ENCODE results near the gene STK16.

STK16 gene

DNA sequence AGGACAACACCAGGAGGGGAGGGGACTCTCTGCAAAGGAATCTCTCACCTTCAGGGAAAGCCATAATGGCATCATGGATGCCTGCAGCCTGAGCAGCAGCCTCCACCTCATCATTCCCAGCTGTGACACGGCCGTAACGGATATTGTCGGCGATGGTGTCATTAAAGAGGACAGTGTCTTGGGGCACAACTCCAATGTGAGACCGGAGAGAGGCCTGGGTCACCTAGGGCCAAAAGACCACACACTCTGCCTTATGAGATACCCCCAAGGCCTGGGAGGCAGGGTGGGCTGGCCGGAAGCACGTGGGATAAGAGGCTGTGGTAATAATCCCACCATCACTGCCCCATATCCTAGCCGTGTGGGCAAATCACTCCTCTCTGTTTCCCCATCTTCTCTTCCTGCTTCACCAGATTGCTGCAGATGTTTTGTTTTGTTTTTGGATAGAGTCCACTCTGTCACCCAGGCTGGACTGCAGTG, 34.4 kb upstream of the STK16 start:
- in situ Hi-C loops (cut with HindIII; ENCODE audit: low pct_ligation_motif_present, low pct_unique_long_range_greater_than_20kb, low sequenced_read_pairs) = no loop called here
- DNase-seq = no peak

GRCh38 chr2:219213026-219213415, 32.3 kb upstream of the STK16 start:
- DNase-seq = no peak
- in situ Hi-C loops (cut with HindIII; ENCODE audit: low pct_ligation_motif_present, low pct_unique_long_range_greater_than_20kb, low sequenced_read_pairs) = no loop called here

DNA sequence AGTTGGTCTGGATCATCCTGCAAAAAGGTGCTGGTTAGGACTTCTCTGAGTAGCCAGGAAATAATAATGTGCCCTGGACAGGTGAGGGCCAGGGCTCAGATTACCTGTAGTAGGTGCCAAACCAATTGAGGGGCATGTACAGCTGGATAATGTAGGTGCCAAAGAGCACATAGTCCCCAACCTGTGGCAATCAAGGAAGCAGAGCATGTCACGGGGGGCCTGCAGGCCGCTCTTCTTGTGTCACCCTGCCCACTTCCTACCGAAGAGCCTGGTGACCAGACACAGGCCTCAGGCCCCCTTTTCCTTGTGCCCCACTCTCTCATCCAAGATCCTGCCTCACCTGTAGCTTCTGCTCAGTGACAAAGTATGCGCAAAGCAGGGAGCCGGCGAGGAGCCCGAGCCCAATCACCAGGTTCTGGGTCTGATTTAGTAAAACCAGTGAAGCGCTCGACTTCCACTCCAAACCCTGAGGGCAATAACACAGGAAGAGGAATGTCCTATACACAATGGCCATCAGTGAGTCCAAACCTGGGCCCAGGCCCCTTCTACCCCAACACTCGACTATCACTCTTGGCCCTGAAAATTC, 31.7 kb upstream of the STK16 start:
- in situ Hi-C loops (cut with HindIII; ENCODE audit: low pct_ligation_motif_present, low pct_unique_long_range_greater_than_20kb, low sequenced_read_pairs) = no loop called here
- DNase-seq = no peak

DNA sequence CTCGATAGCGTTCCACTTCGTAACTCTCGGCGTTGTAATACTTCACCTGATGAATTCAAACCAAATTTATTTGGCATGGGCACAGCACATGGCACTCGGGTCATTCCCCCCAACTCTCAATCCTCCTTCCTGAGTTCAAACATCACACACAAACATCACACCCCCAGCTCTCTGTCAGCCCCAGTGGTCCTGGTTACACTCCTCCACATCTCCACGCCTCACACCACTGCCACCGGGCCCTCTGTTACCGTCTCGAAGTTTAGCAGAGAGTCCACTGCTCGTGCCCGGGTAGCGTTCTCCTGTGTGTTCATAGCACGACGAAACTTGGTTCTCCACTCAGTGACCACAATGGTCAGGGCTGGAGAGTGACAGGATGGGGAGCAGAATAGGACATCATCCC, 31.1 kb upstream of the STK16 start:
- no peak for DNase-seq
- in situ Hi-C loops (cut with HindIII; ENCODE audit: low pct_ligation_motif_present, low pct_unique_long_range_greater_than_20kb, low sequenced_read_pairs) = no loop called here

DNA sequence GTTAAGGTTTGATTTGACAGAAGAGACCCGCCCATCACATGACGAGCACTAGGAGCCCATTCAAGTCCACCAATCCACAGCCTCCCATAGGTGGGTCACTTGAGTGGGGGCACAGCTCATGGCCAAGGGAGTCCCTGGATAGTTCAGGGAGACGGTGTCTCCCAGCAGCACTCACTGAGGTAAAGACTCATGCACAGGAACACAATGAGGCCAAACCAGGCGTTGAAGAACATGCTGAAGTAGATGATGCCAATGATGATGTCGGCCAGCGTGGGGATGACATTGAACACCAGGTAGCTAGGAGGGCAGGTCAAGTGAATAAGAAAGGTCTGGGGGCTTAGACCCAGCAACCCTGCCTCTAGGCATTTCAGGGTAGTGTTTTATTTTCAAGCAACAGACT, 30.5 kb upstream of the STK16 start:
- DNase-seq = no peak
- in situ Hi-C loops (cut with HindIII; ENCODE audit: low pct_ligation_motif_present, low pct_unique_long_range_greater_than_20kb, low sequenced_read_pairs) = no loop called here

GRCh38 chr2:219215871-219216534, 29.3 kb upstream of the STK16 start:
- in situ Hi-C loops (cut with HindIII; ENCODE audit: low pct_ligation_motif_present, low pct_unique_long_range_greater_than_20kb, low sequenced_read_pairs) = no loop called here
- DNase-seq = no peak

DNA sequence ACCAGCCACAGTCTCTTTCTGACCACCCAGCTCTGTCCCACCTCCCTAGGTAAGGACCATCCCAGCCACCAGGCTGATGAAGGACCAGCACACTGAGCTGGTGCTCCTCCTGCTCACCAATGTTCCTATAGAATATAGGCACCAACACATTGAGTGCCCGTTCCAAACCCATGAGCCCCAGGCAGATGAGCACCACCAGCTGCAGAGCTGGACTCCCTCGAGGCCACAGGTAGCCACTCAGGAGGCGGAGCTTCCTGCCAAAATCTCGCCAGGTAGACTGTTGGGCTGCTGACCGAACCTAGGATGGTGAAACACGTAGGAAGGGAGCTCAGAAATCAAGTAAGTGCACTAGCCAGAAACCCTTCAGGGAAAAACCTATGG, 28.8 kb upstream of the STK16 start:
- no peak for DNase-seq
- in situ Hi-C loops (cut with HindIII; ENCODE audit: low pct_ligation_motif_present, low pct_unique_long_range_greater_than_20kb, low sequenced_read_pairs) = no loop called here

- DNase-seq = peak; percentile 83
- in situ Hi-C loops (cut with HindIII; ENCODE audit: low pct_ligation_motif_present, low pct_unique_long_range_greater_than_20kb, low sequenced_read_pairs) = no loop called here
These were observed 27.0 kb upstream of the STK16 start for GRCh38 chr2:219218217-219218731.

GRCh38 chr2:219218732-219219701, 26.3 kb upstream of the STK16 start, which contains the start of gene ABCB6:
Gene ABCB6, minus strand, starts transcription at chr2:219218958. Its CDS starts 285 bp downstream, at chr2:219218673.
- in situ Hi-C loops (cut with HindIII; ENCODE audit: low pct_ligation_motif_present, low pct_unique_long_range_greater_than_20kb, low sequenced_read_pairs) = no loop called here

GRCh38 chr2:219219784-219220532, 25.3 kb upstream of the STK16 start:
- in situ Hi-C loops (cut with HindIII; ENCODE audit: low pct_ligation_motif_present, low pct_unique_long_range_greater_than_20kb, low sequenced_read_pairs) = no loop called here
- no peak for DNase-seq

More at GRCh38 chr2:219218732-219219701, 26.3 kb upstream of the STK16 start, which contains the start of gene ABCB6:
- peak; percentile 91 for DNase-seq

DNA sequence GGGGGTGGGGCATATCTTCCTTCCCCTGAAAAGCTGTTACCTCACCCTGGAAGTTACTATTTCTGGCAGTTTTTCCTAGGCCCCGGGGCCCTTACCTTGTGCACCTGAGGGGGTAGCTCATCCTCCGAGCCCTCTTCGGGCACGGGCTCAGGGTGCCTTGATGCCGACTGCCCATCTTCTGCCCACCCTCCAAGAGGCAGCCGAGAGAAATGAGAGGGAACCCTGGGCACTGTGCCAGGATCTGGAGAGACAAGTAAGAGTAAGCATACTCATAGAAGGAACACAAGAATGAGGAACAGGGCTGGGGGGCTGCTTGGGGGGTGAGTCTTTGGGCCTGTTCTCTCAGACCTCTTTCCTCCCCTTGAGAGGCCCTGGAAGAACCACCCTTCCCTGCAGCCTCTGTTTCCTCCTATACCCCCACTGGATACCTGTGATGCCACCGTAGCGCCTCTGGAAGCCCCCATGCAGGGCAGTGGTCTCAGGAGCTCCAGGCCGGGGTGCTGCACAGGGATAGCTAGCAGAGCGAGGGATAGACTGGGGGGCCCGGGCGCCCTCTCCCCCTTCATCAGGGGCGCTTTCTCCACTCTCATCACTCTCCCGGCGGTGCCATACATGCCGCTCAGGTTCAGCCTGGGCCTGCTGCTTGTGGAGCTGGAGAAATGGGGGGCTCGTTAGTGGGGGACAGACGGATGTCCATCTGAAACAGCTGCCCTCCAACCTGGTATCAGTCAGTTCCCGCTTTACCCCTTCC, 24.5 kb upstream of the STK16 start:
- no peak for DNase-seq
- in situ Hi-C loops (cut with HindIII; ENCODE audit: low pct_ligation_motif_present, low pct_unique_long_range_greater_than_20kb, low sequenced_read_pairs) = no loop called here

GRCh38 chr2:219221957-219222518, 23.2 kb upstream of the STK16 start:
- in situ Hi-C loops (cut with HindIII; ENCODE audit: low pct_ligation_motif_present, low pct_unique_long_range_greater_than_20kb, low sequenced_read_pairs) = no loop called here
- DNase-seq = no peak

- in situ Hi-C loops (cut with HindIII; ENCODE audit: low pct_ligation_motif_present, low pct_unique_long_range_greater_than_20kb, low sequenced_read_pairs) = no loop called here
- DNase-seq = no peak
These were observed 21.3 kb upstream of the STK16 start for GRCh38 chr2:219223831-219224610.

GRCh38 chr2:219225350-219225749, 19.9 kb upstream of the STK16 start:
- DNase-seq = no peak
- in situ Hi-C loops (cut with HindIII; ENCODE audit: low pct_ligation_motif_present, low pct_unique_long_range_greater_than_20kb, low sequenced_read_pairs) = no loop called here

GRCh38 chr2:219228041-219228910, 17.0 kb upstream of the STK16 start:
- no peak for DNase-seq
- in situ Hi-C loops (cut with HindIII; ENCODE audit: low pct_ligation_motif_present, low pct_unique_long_range_greater_than_20kb, low sequenced_read_pairs) = no loop called here

GRCh38 chr2:219228911-219229304, 16.4 kb upstream of the STK16 start:
- in situ Hi-C loops (cut with HindIII; ENCODE audit: low pct_ligation_motif_present, low pct_unique_long_range_greater_than_20kb, low sequenced_read_pairs) = no loop called here
- DNase-seq = no peak
